Fibroblast of lung (primary cell): ENCODE data around the gene AK9. TPM values are rescaled to one million over a fixed set of nuclear protein-coding genes. Genes with fewer than 3 reads are reported as not detected.

Experiments used
- DNase-seq, 2 donors: peaks; one replicate each; pipeline versions ENCODE4 v3.0.0 to v3.0.0-alpha.2; 2010; ENCODE audit warnings: low read depth in 2 of 2
- H2AFZ ChIP-seq: 2 replicates; pipeline ENCODE4 v1.5.1; 2012; ENCODE audit warnings: low read length, control low read depth, inconsistent platforms
- H3K27ac ChIP-seq: 2 replicates; pipeline ENCODE4 v1.5.1; 2011; ENCODE audit warnings: low read length, control low read depth; ENCODE audit not compliant: insufficient read depth
- H3K27me3 ChIP-seq: 2 replicates; pipeline ENCODE4 v1.5.1; 2011; ENCODE audit warnings: mild to moderate bottlenecking, low read length; ENCODE audit not compliant: control insufficient read depth, insufficient read depth
- H3K36me3 ChIP-seq: 2 replicates; pipeline ENCODE4 v1.5.1; 2011; ENCODE audit warnings: low read length; ENCODE audit not compliant: control insufficient read depth, insufficient read depth
- H3K4me1 ChIP-seq: 2 replicates; pipeline ENCODE4 v1.5.1; 2011; ENCODE audit warnings: low read length; ENCODE audit not compliant: control insufficient read depth, insufficient read depth; ENCODE audit errors: extremely low read depth
- H3K4me2 ChIP-seq: 2 replicates; pipeline ENCODE4 v1.5.1; 2011; ENCODE audit warnings: low read length, control low read depth; ENCODE audit not compliant: insufficient read depth; ENCODE audit errors: extremely low read depth
- H3K4me3 ChIP-seq, 4 experiments: fragments of 200-600 bp in 1 of 4; sonication (generic) in 1 of 4; replicated peaks in 1 of 4; 2 replicates each; pipeline ENCODE4 v1.5.1; 2011 to 2016; ENCODE audit warnings: low read length in 4 of 4, low read depth in 3 of 4, mild to moderate bottlenecking in 3 of 4, control low read depth in 2 of 4, inconsistent platforms in 1 of 4, mixed read lengths in 1 of 4; ENCODE audit not compliant: insufficient read depth in 1 of 4; ENCODE audit errors: control extremely low read depth in 1 of 4
- H3K79me2 ChIP-seq: 2 replicates; pipeline ENCODE4 v1.5.1; 2012; ENCODE audit warnings: mild to moderate bottlenecking, low read length, inconsistent platforms; ENCODE audit not compliant: control insufficient read depth, insufficient read depth
- H3K9ac ChIP-seq: 2 replicates; pipeline ENCODE4 v1.5.1; 2011; ENCODE audit warnings: mild to moderate bottlenecking, low read length, control low read depth; ENCODE audit not compliant: insufficient read depth
- H3K9me3 ChIP-seq: 2 replicates; pipeline ENCODE4 v1.5.1; 2012; ENCODE audit warnings: low read depth, low read length; ENCODE audit not compliant: control insufficient read depth, insufficient read depth
- H4K20me1 ChIP-seq: 2 replicates; pipeline ENCODE4 v1.5.1; 2011; ENCODE audit warnings: low read length; ENCODE audit not compliant: control insufficient read depth, insufficient read depth; ENCODE audit errors: extremely low read depth
- CTCF ChIP-seq, 2 donors: IDR thresholded peaks in 1 of 2; conservative IDR thresholded peaks in 1 of 2; 1 replicate in 1 of 2; 2 replicates in 1 of 2; pipeline ENCODE4 v1.5.1; 2011 to 2012; ENCODE audit warnings: low read length in 2 of 2, control low read depth in 1 of 2, inconsistent platforms in 1 of 2, low read depth in 1 of 2, mild to moderate bottlenecking in 1 of 2
- EZH2 ChIP-seq: IDR thresholded peaks from 2 replicates; pipeline ENCODE4 v1.5.1; 2012; ENCODE audit warnings: low read length, control low read depth, mild to moderate bottlenecking; ENCODE audit errors: missing control alignments
- polyA plus RNA-seq, 2 donors: library from polyadenylated mRNA; depleted of rRNA in 1 of 2; stranded (reverse) in 1 of 2; unstranded in 1 of 2; fragments of >200 nt; gene quantifications; 2 replicates each; pipeline ENCODE4 v1.2.1, GENCODE V29; 2011 to 2012; ENCODE audit warnings: missing spikeins in 1 of 2
- total RNA-seq: library from RNA; depleted of rRNA; stranded (reverse); fragments of >200 nt; gene quantifications from 2 replicates; pipeline ENCODE4 v1.2.1, GENCODE V29; 2014

The AK9 gene
- total and polyA plus RNA-seq, 2 donors (not counting 1 experiment from before 2014, with no cell fraction given) = 4.5 to 10.4 TPM

DNA sequence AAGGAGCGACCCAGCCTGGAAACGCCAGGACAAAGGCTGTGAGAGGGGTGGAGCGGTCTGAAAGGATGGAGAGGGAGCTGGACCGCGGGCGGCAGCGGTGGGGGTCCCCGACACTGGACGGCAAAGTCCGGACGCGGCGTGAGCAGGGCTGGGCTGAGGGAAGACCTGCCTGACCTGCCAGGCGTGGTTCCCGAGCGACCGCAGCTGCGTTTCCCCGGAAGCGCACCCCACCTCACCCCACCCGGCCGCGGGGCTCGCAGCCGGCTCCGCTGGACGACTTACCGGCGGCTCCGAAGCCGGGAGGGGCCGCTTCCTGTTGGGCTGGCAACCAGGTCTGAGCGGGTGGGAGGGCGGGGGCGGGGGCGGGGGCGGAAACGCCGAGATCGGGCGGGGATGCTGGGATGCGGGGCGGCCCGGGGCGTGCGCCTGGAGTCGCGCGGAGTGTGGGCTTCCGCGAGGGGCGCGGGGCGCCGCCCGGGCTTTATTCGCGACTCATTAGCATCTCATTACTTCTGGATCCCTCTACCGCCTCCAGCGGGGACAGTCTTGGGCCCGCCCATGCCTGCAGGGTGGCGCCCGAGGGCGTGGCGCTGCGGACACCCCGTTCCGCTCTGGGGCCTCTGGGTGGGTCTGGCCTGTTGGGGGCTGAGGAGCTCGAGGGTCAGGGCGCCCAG, 235.4 kb downstream of the AK9 start, which contains the start of gene MICAL1:
TSS of gene MICAL1 (minus strand) at position 336 of the 674 bp plus-strand sequence. CDS start 1,576 bp downstream, outside the sequence.
- Histone ChIP-seq H3K4me1 (peaks cover 7% of the 10 kb centered on the region), H3K27me3 (no peaks in the 10 kb centered on the region), H3K36me3 (peaks cover 14% of the 10 kb centered on the region), H4K20me1 (no peaks in the 10 kb centered on the region), H3K79me2 (peaks cover 24% of the 10 kb centered on the region), H3K4me3 (peak within 1 kb of the TSS; percentile 82 to 93 (median 89)), H3K27ac (peak within 1 kb of the TSS; percentile 89), H3K9me3 (no peaks in the 10 kb centered on the region), H2AFZ (peak within 1 kb of the TSS; percentile 70), H3K9ac (peak within 1 kb of the TSS; percentile 81), H3K4me2 (peak within 1 kb of the TSS; percentile 95)
- no peak for TF ChIP-seq EZH2
- peak in 1 of 2 donors; percentile 27 for TF ChIP-seq CTCF (conservative IDR thresholded peaks at IDR 0.05 in 1 of 2, IDR thresholded peaks at IDR 0.05 in 1 of 2; ENCODE audit: low read depth in 1 of 2, low read length in 2 of 2)
- DNase-seq = peak; percentile 53 to 63

DNA sequence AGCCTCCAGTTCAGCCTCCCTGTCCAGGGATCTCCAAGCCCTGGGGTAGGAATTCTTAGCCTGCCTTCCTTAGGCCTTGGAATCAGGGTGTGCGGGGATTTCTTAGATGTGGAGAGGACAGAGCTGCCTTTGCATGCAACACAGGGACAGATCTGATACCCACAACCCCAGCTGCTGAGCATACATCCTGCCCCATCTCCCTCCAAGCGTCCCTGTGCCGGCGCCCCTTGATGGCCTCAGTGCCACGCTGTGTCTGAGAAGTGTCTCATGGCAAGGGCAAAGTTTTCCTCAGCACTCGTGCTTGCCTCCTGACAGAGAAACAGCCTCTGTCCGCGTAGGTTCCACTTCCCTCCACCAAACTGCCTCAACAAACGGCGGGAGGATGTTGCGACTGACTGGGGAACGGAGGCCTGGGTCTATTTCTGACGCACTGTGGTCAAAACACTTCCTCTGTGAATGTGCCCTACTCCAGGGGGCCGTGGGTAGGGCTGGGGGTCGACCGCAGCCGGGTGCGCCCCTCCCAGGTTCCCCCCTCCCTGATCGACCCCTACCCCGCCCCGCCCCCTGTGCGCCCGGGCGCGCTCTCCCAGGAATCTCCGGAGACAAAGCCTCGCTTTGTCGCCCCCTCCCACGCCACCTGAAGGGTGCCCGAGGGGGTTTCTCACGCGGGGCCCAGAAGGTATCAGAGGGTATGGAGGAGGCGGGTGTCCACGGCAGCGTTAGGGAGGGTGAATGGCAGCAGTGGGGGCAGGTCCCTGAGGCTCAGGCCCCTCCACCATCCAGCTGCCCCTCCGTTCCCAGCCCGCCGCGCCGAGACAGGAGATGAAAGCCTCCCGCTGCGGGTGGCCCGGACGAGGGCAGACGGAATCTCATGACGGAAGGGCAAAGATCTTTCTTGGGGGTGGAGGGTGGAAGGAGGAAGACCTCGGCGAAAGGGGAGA, 236.2 kb downstream of the AK9 start:
- H2AFZ ChIP-seq = peak overlapping the region; percentile 70
- peaks cover 24% of the 10 kb centered on the region for H3K79me2 ChIP-seq
- H3K4me2 ChIP-seq = peak overlapping the region; percentile 95
- peak overlapping the region; percentile 89 for H3K27ac ChIP-seq
- TF ChIP-seq CTCF (conservative IDR thresholded peaks at IDR 0.05 in 1 of 2, IDR thresholded peaks at IDR 0.05 in 1 of 2; ENCODE audit: low read depth in 1 of 2, low read length in 2 of 2) = no peak
- no peak for TF ChIP-seq EZH2
- H3K4me3 ChIP-seq = peak overlapping the region; percentile 82 to 93 (median 89)
- H4K20me1 ChIP-seq = no peaks in the 10 kb centered on the region
- H3K27me3 ChIP-seq = no peaks in the 10 kb centered on the region
- peaks cover 18% of the 10 kb centered on the region for H3K36me3 ChIP-seq
- peaks cover 7% of the 10 kb centered on the region for H3K4me1 ChIP-seq
- H3K9me3 ChIP-seq = no peaks in the 10 kb centered on the region
- H3K9ac ChIP-seq = peak overlapping the region; percentile 81
- peak; percentile 20 to 26 for DNase-seq
